A673 (cell line): ENCODE results near the gene IFRD1. TPM values are rescaled to one million over a fixed set of nuclear protein-coding genes. Genes with fewer than 3 reads are reported as not detected.

Experiments used
- BruUV-seq: library from RNA; stranded (reverse); fragments of 400-500 nt; replicated peaks from 2 replicates; lab custom pipeline; 2021; lab: Mats Ljungman, UMichigan
- CTCF ChIA-PET: fragments of 300-600 bp; sonication (Branson Sonifier 250); formaldehyde crosslinking; loops from one replicate; lab custom pipeline; 2022; ENCODE audit warnings: antibody characterized with exemption; lab: Charles Lee
- POLR2A ChIA-PET: fragments of 300-600 bp; sonication (Branson Sonifier 250); formaldehyde crosslinking; loops from one replicate; lab custom pipeline; 2022; ENCODE audit warnings: antibody characterized with exemption; ENCODE audit not compliant: low non-redundant PET; lab: Charles Lee
- DNase-seq: peaks from one replicate; pipeline ENCODE4 v3.0.0-alpha.2; 2015; ENCODE audit warnings: low spot score
- H3K27ac ChIP-seq: fragments of 200-600 bp; sonication (generic); 2 replicates; pipeline ENCODE4 v1.5.1; 2016; ENCODE audit warnings: mixed run types, low read depth, mild to moderate bottlenecking, mixed read lengths, antibody characterized with exemption, low read length; ENCODE audit not compliant: poor library complexity, severe bottlenecking
- H3K27me3 ChIP-seq: fragments of 200-600 bp; sonication (generic); replicated peaks from 2 replicates; pipeline ENCODE4 v1.6.1; 2017; ENCODE audit warnings: mixed run types, low read depth, mild to moderate bottlenecking, mixed read lengths, antibody characterized with exemption, low read length; ENCODE audit not compliant: insufficient read depth, poor library complexity
- H3K36me3 ChIP-seq: fragments of 200-600 bp; sonication (generic); 2 replicates; pipeline ENCODE4 v1.6.1; 2016; ENCODE audit warnings: mixed run types, mild to moderate bottlenecking, mixed read lengths, antibody characterized with exemption, low read length; ENCODE audit not compliant: insufficient read depth, poor library complexity, severe bottlenecking
- H3K4me1 ChIP-seq: fragments of 200-600 bp; sonication (generic); 2 replicates; pipeline ENCODE4 v1.6.1; 2017; ENCODE audit warnings: mixed run types, mild to moderate bottlenecking, mixed read lengths, antibody characterized with exemption, low read length; ENCODE audit not compliant: insufficient read depth, poor library complexity, severe bottlenecking
- H3K4me3 ChIP-seq: fragments of 200-600 bp; sonication (generic); 2 replicates; pipeline ENCODE4 v1.5.1; 2016; ENCODE audit warnings: low read depth, mixed run types, mild to moderate bottlenecking, mixed read lengths, low read length; ENCODE audit not compliant: poor library complexity, severe bottlenecking
- H3K9me3 ChIP-seq: fragments of 200-600 bp; sonication (generic); 2 replicates; pipeline ENCODE4 v1.6.1; 2016; ENCODE audit warnings: mixed run types, low read depth, mild to moderate bottlenecking, mixed read lengths, antibody characterized with exemption, low read length; ENCODE audit not compliant: poor library complexity, severe bottlenecking
- CTCF ChIP-seq: fragments of 300-800, 200-600 bp; sonication (generic); conservative IDR thresholded peaks from 2 replicates; pipeline ENCODE4 v1.5.1; 2017; ENCODE audit warnings: low read depth, mild to moderate bottlenecking, antibody characterized with exemption, low read length, moderate library complexity, mixed read lengths
- EZH2 ChIP-seq: fragments of 200-600 bp; sonication (generic); IDR thresholded peaks from 2 replicates; pipeline ENCODE4 v1.6.1; 2017; ENCODE audit warnings: borderline replicate concordance, low read depth, mild to moderate bottlenecking, mixed read lengths, antibody characterized with exemption, low read length; ENCODE audit not compliant: poor library complexity, severe bottlenecking
- intact Hi-C: fragments of 100-400 bp; cut with micrococcal nuclease; formaldehyde crosslinking; loops from one replicate; pipeline ENCODE4 v1.10.0; 2022; ENCODE audit not compliant: unreplicated experiment
- total RNA-seq: library from RNA; stranded (reverse); gene quantifications from 2 replicates; pipeline ENCODE4 v1.2.3, GENCODE V29; 2021

Gene IFRD1
- total RNA-seq, 1 experiment from 2014 or later, result 79.9 TPM

DNA sequence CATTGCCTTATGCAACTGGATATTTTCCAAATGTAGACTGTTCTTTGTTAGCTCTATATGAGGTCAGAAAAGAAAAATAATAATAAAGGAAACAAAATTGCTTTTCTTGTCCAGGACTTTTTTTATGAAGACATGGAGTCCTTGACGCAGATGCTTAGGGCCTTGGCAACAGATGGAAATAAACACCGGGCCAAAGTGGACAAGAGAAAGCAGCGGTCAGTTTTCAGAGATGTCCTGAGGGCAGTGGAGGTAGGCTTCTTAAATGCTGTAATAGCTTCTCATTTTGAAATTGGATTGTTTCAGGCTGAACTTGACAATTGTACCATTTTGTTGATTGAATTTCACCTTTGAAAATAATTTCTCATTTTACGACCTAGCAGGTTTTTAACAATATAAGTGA lies 17.6 kb downstream of the IFRD1 start:
- BruUV-seq, result no TSS peak
- no peak overlapping the region for H3K27ac ChIP-seq
- no peak for DNase-seq
- H3K9me3 ChIP-seq, result no peaks in the 10 kb centered on the region
- POLR2A ChIA-PET, result no interaction called here
- CTCF ChIA-PET, result no interaction called here
- H3K27me3 ChIP-seq, result no peaks in the 10 kb centered on the region
- H3K4me3 ChIP-seq, result no peak overlapping the region
- intact Hi-C loops, result no loop called here
- peaks cover 2% of the 10 kb centered on the region for H3K4me1 ChIP-seq
- H3K36me3 ChIP-seq, result peaks cover 69% of the 10 kb centered on the region
- no peak for TF ChIP-seq CTCF
- no peak for TF ChIP-seq EZH2

- no TSS peak for BruUV-seq
- intact Hi-C loops, result no loop called here
- POLR2A ChIA-PET, result no interaction called here
- Histone ChIP-seq H3K4me3 (no peak overlapping the region), H3K9me3 (no peaks in the 10 kb centered on the region), H3K36me3 (peaks cover 71% of the 10 kb centered on the region), H3K27ac (no peak overlapping the region), H3K4me1 (no peaks in the 10 kb centered on the region), H3K27me3 (no peaks in the 10 kb centered on the region)
- DNase-seq, result no peak
- CTCF ChIA-PET, result no interaction called here
- TF ChIP-seq EZH2 (no peak), CTCF (no peak)
Measured at GRCh38 chr7:112470194-112470593, 19.9 kb downstream of the IFRD1 start.

DNA sequence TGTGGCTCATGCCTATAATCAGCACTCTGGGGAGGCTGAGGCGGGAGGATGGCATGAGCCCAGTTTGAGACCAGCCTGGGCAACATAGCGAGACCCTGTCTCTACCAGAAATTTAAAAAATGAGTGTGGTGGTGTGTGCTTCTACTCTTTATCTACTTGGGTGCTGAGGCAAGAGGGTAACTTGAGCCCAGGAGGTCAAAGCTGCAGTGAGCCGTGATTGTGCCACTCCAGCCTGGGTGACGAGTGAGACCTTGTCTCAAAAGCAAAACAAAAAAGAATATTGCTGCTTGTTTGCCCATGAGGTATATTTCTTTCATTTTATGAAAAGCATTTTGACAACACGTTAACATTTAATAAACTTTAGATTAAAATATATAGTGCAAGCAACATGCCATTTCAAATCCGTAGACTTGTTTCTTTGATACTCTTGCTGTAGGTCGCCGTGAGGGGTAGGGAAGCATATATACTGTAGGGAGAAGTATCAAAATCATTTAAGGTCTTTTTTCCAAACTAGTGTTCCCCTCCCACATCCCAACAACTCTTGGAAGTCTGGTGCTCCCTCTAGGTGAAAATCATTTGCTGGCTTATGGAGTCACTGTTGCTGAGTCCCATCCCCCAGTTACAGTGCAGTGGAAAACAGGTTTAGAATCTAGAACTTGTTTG lies 26.3 kb downstream of the IFRD1 start:
- TF ChIP-seq CTCF (no peak), EZH2 (no peak)
- no peaks in the 10 kb centered on the region for H3K9me3 ChIP-seq
- intact Hi-C loops, result no loop called here
- no TSS peak for BruUV-seq
- no peak overlapping the region for H3K27ac ChIP-seq
- no peaks in the 10 kb centered on the region for H3K27me3 ChIP-seq
- no peak overlapping the region for H3K4me3 ChIP-seq
- ChIA-PET POLR2A (no interaction called here), CTCF (no interaction called here)
- peaks cover 5% of the 10 kb centered on the region for H3K4me1 ChIP-seq
- no peak for DNase-seq
- peaks cover 35% of the 10 kb centered on the region for H3K36me3 ChIP-seq
